Activated naive CD4-positive, alpha-beta T cell treated with anti-CD3 and anti-CD28 coated beads, Interleukin-2, amount 50 U/mL, for 24 hours (primary cell): ENCODE measurements around the gene STK10.

Experiments
- H3K27ac Mint-ChIP-seq: one replicate; pipeline ENCODE4 v1.8.0; 2021; ENCODE audit warnings: mild to moderate bottlenecking, mixed read lengths
- H3K27me3 Mint-ChIP-seq: one replicate; pipeline ENCODE4 v1.8.0; 2021; ENCODE audit warnings: mixed read lengths
- H3K36me3 Mint-ChIP-seq: one replicate; pipeline ENCODE4 v1.8.0; 2021; ENCODE audit warnings: mixed read lengths
- H3K4me1 Mint-ChIP-seq: one replicate; pipeline ENCODE4 v1.8.0; 2021; ENCODE audit warnings: mixed read lengths
- H3K4me3 Mint-ChIP-seq: one replicate; pipeline ENCODE4 v1.8.0; 2021; ENCODE audit warnings: mild to moderate bottlenecking, mixed read lengths
- H3K9me3 Mint-ChIP-seq: one replicate; pipeline ENCODE4 v1.8.0; 2021; ENCODE audit warnings: mixed read lengths

STK10 gene

DNA sequence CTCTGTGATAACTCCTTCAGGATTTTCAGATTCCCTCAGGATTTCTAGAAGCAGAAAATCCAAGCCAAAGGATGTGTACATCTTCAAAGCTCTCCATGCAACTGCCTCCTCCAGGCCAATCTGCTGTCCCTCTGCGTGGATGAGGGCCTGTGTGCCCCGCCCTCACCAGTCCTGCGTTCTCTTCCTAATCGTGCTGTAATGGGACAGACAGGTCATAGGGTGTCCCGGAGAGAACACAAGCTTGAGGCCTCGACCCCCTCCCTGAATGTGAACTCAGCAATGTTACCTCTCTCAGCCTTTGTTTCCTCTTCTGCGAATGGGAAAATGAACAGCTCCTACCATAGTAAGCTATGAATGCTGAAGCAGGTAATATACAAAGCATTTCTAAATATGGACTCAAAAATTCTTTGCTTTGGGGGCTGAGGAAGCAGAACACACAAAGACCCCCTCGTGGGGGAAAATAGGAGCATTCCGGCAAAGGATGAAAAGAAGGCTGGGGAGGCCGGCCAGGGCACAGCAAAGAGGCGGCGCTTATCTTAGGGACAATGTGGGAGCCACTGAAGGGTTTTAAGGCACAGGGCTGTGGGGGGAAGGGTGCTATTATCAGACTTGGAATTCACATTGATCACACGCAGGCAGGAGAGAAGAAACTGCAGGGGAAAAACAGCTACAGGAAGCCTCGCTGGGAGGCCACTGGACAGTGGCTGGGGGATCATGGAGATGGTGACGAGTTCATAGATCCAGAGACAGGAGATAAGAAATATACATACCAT is 124.4 kb downstream of the STK10 start:
- H3K36me3 Mint-ChIP-seq, result peaks cover 24% of the 10 kb centered on the region
- H3K4me1 Mint-ChIP-seq, result peaks cover 80% of the 10 kb centered on the region
- H3K4me3 Mint-ChIP-seq, result no peak overlapping the region
- no peaks in the 10 kb centered on the region for H3K9me3 Mint-ChIP-seq
- no peaks in the 10 kb centered on the region for H3K27me3 Mint-ChIP-seq
- H3K27ac Mint-ChIP-seq, result peak overlapping the region; percentile 38

- H3K4me3 Mint-ChIP-seq, result no peak overlapping the region
- peaks cover 72% of the 10 kb centered on the region for H3K4me1 Mint-ChIP-seq
- H3K27me3 Mint-ChIP-seq, result no peaks in the 10 kb centered on the region
- no peaks in the 10 kb centered on the region for H3K9me3 Mint-ChIP-seq
- H3K36me3 Mint-ChIP-seq, result peaks cover 26% of the 10 kb centered on the region
- peak overlapping the region; percentile 92 for H3K27ac Mint-ChIP-seq
Measured at GRCh38 chr5:172059661-172060100, 128.3 kb downstream of the STK10 start.

GRCh38 chr5:172058088-172058487 is 129.9 kb downstream of the STK10 start:
- Mint-ChIP-seq H3K27ac (peak overlapping the region; percentile 47), H3K27me3 (no peaks in the 10 kb centered on the region), H3K4me3 (no peak overlapping the region), H3K9me3 (no peaks in the 10 kb centered on the region), H3K36me3 (peaks cover 20% of the 10 kb centered on the region), H3K4me1 (peaks cover 57% of the 10 kb centered on the region)

DNA sequence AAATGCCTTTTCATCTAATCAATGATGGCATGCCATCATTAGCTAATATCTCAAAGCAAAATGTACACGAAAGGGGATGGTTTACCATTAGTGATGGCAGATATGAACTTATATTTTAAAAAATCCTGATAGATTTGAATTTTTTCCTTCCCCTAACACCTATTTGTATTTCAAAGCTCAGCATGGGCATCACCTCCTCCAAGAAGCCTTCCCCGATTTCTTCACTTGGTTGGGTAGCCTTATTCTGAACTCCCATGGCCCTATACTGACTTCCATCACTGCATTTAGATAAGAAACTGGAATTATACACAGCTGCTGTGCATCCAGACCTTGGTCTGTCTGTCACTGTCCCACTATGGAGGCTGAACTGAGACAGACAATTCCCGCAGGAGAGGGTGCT is 132.0 kb downstream of the STK10 start:
- Mint-ChIP-seq H3K27ac (peak overlapping the region; percentile 25), H3K36me3 (peaks cover 16% of the 10 kb centered on the region), H3K4me3 (no peak overlapping the region)

GRCh38 chr5:172055421-172055820 is 132.6 kb downstream of the STK10 start:
- no peak overlapping the region for H3K27ac Mint-ChIP-seq
- peaks cover 13% of the 10 kb centered on the region for H3K36me3 Mint-ChIP-seq
- peaks cover 44% of the 10 kb centered on the region for H3K4me1 Mint-ChIP-seq
- no peak overlapping the region for H3K4me3 Mint-ChIP-seq
- H3K27me3 Mint-ChIP-seq, result no peaks in the 10 kb centered on the region
- H3K9me3 Mint-ChIP-seq, result no peaks in the 10 kb centered on the region

More for the DNA sequence above, 132.0 kb downstream of the STK10 start:
- no peaks in the 10 kb centered on the region for H3K9me3 Mint-ChIP-seq
- no peaks in the 10 kb centered on the region for H3K27me3 Mint-ChIP-seq
- peaks cover 50% of the 10 kb centered on the region for H3K4me1 Mint-ChIP-seq

DNA sequence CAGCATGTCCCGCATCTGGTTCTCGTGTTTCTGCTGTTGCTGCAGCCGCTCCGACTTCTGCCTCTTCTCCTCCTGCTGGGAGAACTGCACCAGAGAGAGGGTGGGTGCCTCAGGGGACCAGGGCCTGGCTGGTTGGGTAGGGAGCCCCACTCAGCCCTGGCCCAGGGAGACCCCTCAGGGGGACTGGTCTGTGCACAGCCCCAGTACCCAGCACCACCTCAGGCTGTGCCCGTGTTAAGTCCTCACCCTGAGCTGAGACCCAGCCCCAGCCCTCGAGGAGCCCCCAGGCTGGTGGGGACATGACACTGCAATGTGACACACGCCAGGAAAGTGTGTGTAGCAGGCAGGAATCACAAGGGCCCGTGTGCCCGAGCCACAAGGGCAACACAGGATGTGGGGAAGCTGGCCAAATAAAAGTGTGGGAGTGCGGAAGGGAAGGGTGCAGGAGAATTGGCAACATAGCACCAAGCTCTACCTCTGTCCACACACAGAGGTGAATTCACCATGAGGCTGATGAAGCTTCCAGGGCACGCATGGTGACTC is 133.3 kb downstream of the STK10 start:
- Mint-ChIP-seq H3K9me3 (no peaks in the 10 kb centered on the region), H3K4me3 (no peak overlapping the region), H3K36me3 (peaks cover 12% of the 10 kb centered on the region), H3K27ac (no peak overlapping the region), H3K27me3 (no peaks in the 10 kb centered on the region), H3K4me1 (peaks cover 36% of the 10 kb centered on the region)

GRCh38 chr5:172052450-172053236 is 135.4 kb downstream of the STK10 start:
- Mint-ChIP-seq H3K27ac (no peak overlapping the region), H3K9me3 (no peaks in the 10 kb centered on the region), H3K27me3 (no peaks in the 10 kb centered on the region), H3K36me3 (peaks cover 12% of the 10 kb centered on the region), H3K4me3 (no peak overlapping the region), H3K4me1 (peaks cover 27% of the 10 kb centered on the region)

GRCh38 chr5:172051643-172052339 is 136.2 kb downstream of the STK10 start:
- Mint-ChIP-seq H3K9me3 (no peaks in the 10 kb centered on the region), H3K36me3 (peaks cover 12% of the 10 kb centered on the region), H3K4me1 (peaks cover 19% of the 10 kb centered on the region), H3K27ac (no peak overlapping the region), H3K27me3 (no peaks in the 10 kb centered on the region), H3K4me3 (no peak overlapping the region)

DNA sequence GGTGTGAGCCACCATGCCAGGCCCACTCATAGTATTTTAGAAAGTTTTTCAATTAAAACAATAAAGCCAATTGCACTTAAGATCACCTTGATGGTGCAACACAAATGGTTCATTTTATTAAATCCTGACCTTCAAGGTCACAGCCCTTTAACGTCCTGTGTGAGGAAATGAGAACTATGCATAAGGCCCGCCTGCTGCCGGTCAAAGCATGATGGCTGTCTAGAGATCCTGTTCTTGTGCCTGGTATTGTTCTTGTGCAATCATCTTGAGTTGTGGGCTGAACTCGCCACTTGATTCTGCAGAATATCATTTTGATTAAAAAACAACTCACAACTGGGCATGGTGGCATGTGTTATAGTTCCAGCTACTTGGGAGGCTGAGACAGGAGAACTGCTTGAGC is 137.9 kb downstream of the STK10 start:
- Mint-ChIP-seq H3K36me3 (peaks cover 6% of the 10 kb centered on the region), H3K27me3 (no peaks in the 10 kb centered on the region), H3K27ac (peak overlapping the region; percentile 30)

DNA sequence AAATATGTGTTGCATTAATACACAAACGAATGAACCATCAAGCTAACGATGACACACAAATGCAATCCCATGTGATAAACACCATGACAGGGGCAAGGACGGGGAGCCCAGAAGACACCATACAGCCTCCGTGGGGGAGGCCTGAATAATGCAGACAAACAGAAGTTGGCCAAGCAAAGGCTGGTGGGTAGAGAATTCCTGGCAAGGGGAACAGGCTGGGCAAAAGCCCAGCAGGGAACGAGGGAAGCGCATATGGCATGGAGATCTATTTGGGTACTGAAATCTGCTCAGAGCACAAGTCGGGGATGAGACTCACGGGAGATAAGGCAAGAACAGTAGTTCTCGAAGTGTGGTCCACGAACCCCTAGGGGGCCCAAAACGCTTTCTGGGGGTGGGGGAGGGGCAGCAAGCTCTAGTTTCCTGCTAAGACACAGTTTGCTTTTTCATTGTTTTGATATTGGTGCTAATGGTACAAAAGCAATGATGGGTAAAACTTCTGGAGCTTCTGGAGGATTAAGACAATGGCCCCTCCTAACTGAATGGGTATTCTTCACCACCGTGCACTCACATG is 138.7 kb downstream of the STK10 start:
- Mint-ChIP-seq H3K36me3 (peaks cover 7% of the 10 kb centered on the region), H3K4me3 (no peak overlapping the region), H3K9me3 (no peaks in the 10 kb centered on the region), H3K27me3 (no peaks in the 10 kb centered on the region), H3K27ac (peak overlapping the region; percentile 98), H3K4me1 (peaks cover 5% of the 10 kb centered on the region)

More for the DNA sequence above, 137.9 kb downstream of the STK10 start:
- peaks cover 5% of the 10 kb centered on the region for H3K4me1 Mint-ChIP-seq
- H3K9me3 Mint-ChIP-seq, result no peaks in the 10 kb centered on the region
- no peak overlapping the region for H3K4me3 Mint-ChIP-seq

GRCh38 chr5:172048539-172049101 is 139.4 kb downstream of the STK10 start:
- H3K4me1 Mint-ChIP-seq, result peaks cover 5% of the 10 kb centered on the region
- peak overlapping the region; percentile 98 for H3K27ac Mint-ChIP-seq
- no peaks in the 10 kb centered on the region for H3K27me3 Mint-ChIP-seq
- H3K9me3 Mint-ChIP-seq, result no peaks in the 10 kb centered on the region
- H3K4me3 Mint-ChIP-seq, result no peak overlapping the region
- peaks cover 7% of the 10 kb centered on the region for H3K36me3 Mint-ChIP-seq

GRCh38 chr5:172048170-172048422 is 139.9 kb downstream of the STK10 start:
- peak overlapping the region; percentile 98 for H3K27ac Mint-ChIP-seq
- no peaks in the 10 kb centered on the region for H3K27me3 Mint-ChIP-seq
- H3K36me3 Mint-ChIP-seq, result peaks cover 7% of the 10 kb centered on the region
- no peaks in the 10 kb centered on the region for H3K9me3 Mint-ChIP-seq
- no peak overlapping the region for H3K4me3 Mint-ChIP-seq
- peaks cover 9% of the 10 kb centered on the region for H3K4me1 Mint-ChIP-seq

GRCh38 chr5:172046593-172046992 is 141.4 kb downstream of the STK10 start:
- Mint-ChIP-seq H3K27me3 (no peaks in the 10 kb centered on the region), H3K36me3 (peaks cover 6% of the 10 kb centered on the region), H3K9me3 (no peaks in the 10 kb centered on the region), H3K27ac (peak overlapping the region; percentile 1), H3K4me3 (no peak overlapping the region), H3K4me1 (peaks cover 11% of the 10 kb centered on the region)

DNA sequence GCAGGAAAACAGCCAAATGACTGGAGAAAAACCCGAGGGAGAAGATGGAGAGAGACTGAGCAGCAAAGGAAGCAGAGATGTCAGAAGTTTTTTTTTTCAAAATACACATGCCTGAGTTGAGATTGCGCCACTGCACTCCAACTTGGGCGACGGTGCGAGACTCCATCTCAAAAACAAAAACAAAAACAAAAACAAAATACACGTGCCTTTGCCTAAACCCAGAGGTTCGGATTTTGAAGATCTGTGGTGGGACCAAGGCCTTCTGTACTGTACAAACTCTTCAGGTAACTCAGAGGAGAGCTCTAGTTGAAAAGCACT is 142.8 kb downstream of the STK10 start:
- Mint-ChIP-seq H3K27me3 (no peaks in the 10 kb centered on the region), H3K36me3 (peaks cover 4% of the 10 kb centered on the region), H3K4me1 (peaks cover 12% of the 10 kb centered on the region), H3K9me3 (no peaks in the 10 kb centered on the region), H3K4me3 (no peak overlapping the region), H3K27ac (peak overlapping the region; percentile 87)

GRCh38 chr5:172044631-172045314 is 143.3 kb downstream of the STK10 start:
- no peaks in the 10 kb centered on the region for H3K9me3 Mint-ChIP-seq
- no peaks in the 10 kb centered on the region for H3K27me3 Mint-ChIP-seq
- no peak overlapping the region for H3K4me3 Mint-ChIP-seq
- peaks cover 4% of the 10 kb centered on the region for H3K36me3 Mint-ChIP-seq
- peak overlapping the region; percentile 87 for H3K27ac Mint-ChIP-seq
- H3K4me1 Mint-ChIP-seq, result peaks cover 17% of the 10 kb centered on the region
